Astrocyte of the spinal cord (primary cell): Measurements from ENCODE around the gene TMEM170B.
A peak's percentile ranks its signal among the peaks of the same experiment; 100 is the strongest.

Experiments used
- DNase-seq: peaks from one replicate; pipeline ENCODE4 v3.0.0; 2011; ENCODE audit warnings: low read depth, low spot score
- H3K4me3 ChIP-seq: 2 replicates; pipeline ENCODE4 v1.5.1; 2011; ENCODE audit warnings: low read depth, mild to moderate bottlenecking, low read length, moderate library complexity
- in situ Hi-C: cut with HindIII; loops from 2 replicates; pipeline ENCODE4 v1.10.0; 2017; ENCODE audit warnings: low sequenced_read_pairs
- TF ChIP-seq, protein P1 (sequence below): IDR thresholded peaks from 2 replicates; pipeline ENCODE4 v1.5.1; 2012; ENCODE audit warnings: low read depth, mild to moderate bottlenecking, low read length, inconsistent platforms

The TMEM170B gene

DNA sequence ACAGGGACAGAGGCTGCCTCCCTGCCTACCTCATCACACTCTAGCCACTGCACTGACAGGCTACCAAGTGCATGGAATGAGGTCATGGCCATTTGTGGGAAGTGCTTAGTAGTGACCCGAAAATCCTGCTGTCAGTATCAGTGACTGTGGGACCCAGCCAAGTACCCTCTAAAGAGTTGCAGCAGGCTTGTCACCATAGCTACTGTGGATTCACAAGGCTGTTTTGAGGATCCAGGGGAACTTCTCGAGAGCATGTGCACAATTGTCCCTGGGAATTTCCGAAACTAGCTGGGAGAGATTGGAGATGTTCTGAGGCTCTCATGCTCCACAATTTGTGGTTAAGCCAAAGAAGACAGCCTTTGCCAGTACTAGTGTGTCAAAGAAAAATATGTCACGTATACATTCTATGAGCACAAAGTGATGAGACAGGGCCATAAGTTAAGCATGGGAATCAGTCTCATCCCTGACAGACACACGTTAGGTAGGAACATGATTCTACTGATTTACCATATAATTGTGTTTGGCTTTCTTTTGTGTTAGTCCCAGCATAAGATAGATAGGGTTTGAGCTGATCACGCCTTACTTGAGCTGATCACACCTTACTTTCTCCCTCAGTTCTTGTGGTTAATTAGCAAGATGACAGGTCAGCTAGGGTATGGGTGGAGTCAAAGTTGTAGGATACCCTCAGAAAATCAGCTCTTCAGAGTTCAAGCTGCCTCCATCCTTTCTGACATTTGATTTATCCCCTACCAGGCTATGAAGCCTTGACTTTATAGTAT, 42.6 kb upstream of the TMEM170B start:
- TF ChIP-seq, protein P1, sequence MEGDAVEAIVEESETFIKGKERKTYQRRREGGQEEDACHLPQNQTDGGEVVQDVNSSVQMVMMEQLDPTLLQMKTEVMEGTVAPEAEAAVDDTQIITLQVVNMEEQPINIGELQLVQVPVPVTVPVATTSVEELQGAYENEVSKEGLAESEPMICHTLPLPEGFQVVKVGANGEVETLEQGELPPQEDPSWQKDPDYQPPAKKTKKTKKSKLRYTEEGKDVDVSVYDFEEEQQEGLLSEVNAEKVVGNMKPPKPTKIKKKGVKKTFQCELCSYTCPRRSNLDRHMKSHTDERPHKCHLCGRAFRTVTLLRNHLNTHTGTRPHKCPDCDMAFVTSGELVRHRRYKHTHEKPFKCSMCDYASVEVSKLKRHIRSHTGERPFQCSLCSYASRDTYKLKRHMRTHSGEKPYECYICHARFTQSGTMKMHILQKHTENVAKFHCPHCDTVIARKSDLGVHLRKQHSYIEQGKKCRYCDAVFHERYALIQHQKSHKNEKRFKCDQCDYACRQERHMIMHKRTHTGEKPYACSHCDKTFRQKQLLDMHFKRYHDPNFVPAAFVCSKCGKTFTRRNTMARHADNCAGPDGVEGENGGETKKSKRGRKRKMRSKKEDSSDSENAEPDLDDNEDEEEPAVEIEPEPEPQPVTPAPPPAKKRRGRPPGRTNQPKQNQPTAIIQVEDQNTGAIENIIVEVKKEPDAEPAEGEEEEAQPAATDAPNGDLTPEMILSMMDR: no peak
- in situ Hi-C loops: loop anchor here (25.0 kb wide), 1 partner anchor 533 kb away; no protein-coding TSS in a partner anchor
- H3K4me3 ChIP-seq: no peak overlapping the region
- DNase-seq: peak; percentile 20

DNA sequence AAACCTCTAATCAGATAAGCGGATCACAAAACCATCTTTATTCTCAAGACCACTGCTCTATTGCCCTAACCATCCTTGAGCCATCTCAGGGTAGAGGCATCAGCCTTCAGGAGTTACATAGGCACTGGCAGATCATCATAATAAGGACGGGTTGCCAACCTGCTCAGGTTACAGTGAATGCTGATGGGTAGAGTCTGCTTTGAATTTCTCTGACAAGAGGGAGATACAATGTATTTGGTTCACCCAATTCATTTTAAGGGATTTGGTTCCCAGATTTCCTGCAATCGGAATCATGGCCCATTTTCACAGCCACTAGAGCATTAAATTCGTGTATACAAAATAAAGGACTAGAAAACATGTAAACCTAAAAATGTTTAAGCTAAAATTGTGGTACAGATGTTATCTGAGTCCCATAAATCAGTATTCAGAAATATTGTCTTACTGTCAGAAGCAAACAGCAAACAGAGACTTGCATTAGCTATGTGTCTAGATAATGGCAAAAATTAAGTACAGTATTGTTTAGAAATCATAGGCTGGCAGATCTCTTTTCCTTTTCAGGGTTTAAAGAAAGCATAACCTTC, 41.9 kb upstream of the TMEM170B start:
- no peak for DNase-seq
- in situ Hi-C loops: loop anchor here (25.0 kb wide), 1 partner anchor 533 kb away; no protein-coding TSS in a partner anchor
- no peak overlapping the region for H3K4me3 ChIP-seq
- TF ChIP-seq, protein P1: no peak

DNA sequence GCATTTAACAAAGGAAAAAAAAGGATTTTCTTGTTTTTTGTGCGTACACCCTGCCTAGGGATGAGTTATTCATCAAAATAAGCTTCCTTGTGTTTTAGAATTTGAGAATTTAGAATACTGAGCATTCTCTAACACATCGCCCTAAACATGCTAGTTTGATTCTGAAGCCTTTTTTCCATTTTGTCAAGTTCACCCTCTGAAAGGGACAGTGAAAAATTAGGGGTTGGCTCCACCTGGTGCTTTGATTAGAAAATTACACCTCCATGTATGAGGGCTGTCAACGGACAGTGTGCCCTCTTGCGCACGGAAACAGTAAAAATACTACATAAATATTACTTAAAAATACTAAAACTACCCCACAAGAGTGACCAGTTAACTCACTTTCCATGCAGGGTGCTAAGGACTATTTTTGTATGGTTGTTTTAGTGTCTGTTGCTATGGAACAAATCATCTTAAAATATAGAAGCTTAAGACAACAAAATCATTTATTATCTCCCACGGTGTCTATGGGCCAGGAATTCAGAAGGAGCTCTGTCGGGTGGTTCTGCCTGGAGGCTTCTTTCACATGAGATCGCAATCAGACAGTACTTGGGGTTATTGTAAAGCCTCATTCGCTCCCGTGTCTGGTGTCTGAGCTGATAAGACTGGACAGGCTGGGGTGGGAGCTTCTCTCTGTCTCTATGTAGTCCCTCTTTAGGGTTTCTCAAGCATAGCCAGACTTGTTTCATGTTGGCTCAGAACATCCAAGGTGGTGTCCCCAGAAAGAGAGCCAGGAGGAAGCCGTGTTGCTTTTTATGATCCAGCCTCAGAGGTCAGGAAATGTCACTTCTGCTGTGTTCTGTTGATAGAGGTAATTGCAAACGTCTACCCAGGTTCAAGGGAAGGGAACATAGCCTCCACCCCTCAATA, 41.1 kb upstream of the TMEM170B start:
- H3K4me3 ChIP-seq: no peak overlapping the region
- TF ChIP-seq, protein P1: peak; percentile 77
- in situ Hi-C loops: loop anchor here (25.0 kb wide), 1 partner anchor 534 kb away; no protein-coding TSS in a partner anchor
- DNase-seq: peak; percentile 89

DNA sequence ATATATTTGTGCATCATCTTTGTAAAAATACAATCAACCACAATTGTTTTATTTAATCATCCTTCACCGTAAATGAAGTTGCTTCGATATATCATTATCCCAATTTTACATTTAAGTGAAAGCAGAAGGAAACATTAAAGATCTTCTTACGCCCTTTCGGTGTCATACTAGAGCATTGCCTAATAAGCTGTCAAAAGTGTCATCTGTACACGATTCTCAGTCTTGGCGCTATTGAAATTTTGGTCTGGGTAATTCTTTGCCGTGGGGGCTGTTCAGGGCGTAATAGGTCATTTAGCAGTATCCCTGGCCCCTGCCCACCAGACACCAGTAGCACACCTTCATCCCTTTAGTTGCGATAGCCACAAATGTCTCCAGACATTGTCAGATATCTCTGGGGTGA, 40.4 kb upstream of the TMEM170B start:
- in situ Hi-C loops: loop anchor here (25.0 kb wide), 1 partner anchor 535 kb away; no protein-coding TSS in a partner anchor
- no peak overlapping the region for H3K4me3 ChIP-seq
- TF ChIP-seq, protein P1: no peak
- DNase-seq: no peak

DNA sequence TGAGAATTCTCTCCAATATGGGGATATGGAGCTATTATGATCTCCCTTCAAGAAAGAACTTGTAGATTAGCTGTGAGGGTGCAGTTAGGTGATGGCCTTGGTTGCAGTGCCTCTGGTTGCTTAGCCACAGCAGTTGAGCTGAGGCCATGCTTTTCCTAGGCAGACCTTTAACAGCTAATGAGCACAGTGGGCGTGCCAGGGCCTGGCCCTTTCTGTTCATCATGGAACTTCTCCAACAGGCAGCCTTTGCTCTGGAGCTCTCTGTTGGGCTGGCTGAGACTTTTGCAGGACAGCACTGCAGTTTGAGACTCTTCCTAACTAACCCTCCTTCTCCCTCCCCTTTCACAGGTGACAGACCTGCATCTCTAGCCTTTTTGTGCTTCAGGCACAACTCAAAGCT, 39.7 kb upstream of the TMEM170B start:
- no peak for DNase-seq
- TF ChIP-seq, protein P1: no peak
- in situ Hi-C loops: loop anchor here (25.0 kb wide), 1 partner anchor 536 kb away; no protein-coding TSS in a partner anchor
- H3K4me3 ChIP-seq: no peak overlapping the region

DNA sequence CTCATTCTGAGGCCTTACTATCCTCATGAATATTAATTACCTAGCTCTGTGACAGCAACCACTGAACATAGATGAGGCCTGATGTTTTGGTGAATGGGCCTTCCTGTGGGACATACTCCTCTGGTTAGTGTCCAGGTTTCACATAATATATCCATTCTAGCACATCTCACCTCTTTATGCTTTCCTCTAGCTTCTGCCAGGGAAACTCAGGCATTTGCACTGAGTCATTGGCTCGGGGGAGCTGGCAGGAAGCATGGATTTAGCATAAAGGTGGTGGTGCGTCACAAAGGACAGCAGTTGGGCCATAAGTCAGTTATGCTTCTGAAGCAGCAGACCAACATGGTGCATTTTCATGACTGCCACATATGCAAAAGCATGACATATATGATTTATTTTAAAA, 37.5 kb upstream of the TMEM170B start:
- H3K4me3 ChIP-seq: no peak overlapping the region
- TF ChIP-seq, protein P1: no peak
- in situ Hi-C loops: no loop called here
- DNase-seq: peak; percentile 84
